ENCODE measurements around the gene TPD52L3.

Gene TPD52L3

GRCh38 chr9:6328103-6328502 lies at the start of gene TPD52L3:
Gene TPD52L3 (plus strand): TSS chr9:6328375. CDS start chr9:6328596, 221 bp downstream.
- no peak for DNase-seq (ENCODE audit: low spot score)

- DNase-seq (ENCODE audit: low spot score) = no peak
Observed at GRCh38 chr9:6301858-6302257, 26.3 kb upstream of the TPD52L3 start.

- DNase-seq (ENCODE audit: low spot score) = no peak
Observed at GRCh38 chr9:6302417-6302816, 25.8 kb upstream of the TPD52L3 start.

GRCh38 chr9:6304232-6304631 lies 23.9 kb upstream of the TPD52L3 start:
- no peak for DNase-seq (ENCODE audit: low spot score)

GRCh38 chr9:6305954-6306563 lies 22.1 kb upstream of the TPD52L3 start:
- no peak for DNase-seq (ENCODE audit: low spot score)

GRCh38 chr9:6307551-6308096 lies 20.6 kb upstream of the TPD52L3 start:
- DNase-seq (ENCODE audit: low spot score) = no peak

- no peak for DNase-seq (ENCODE audit: low spot score)
Observed at GRCh38 chr9:6330958-6331634, 2.9 kb downstream of the TPD52L3 start.

- no peak for DNase-seq (ENCODE audit: low spot score)
Observed at GRCh38 chr9:6334305-6334704, 6.1 kb downstream of the TPD52L3 start.

GRCh38 chr9:6348766-6349165 lies 20.6 kb downstream of the TPD52L3 start:
- no peak for DNase-seq (ENCODE audit: low spot score)

GRCh38 chr9:6351737-6352136 lies 23.6 kb downstream of the TPD52L3 start:
- DNase-seq (ENCODE audit: low spot score) = no peak

GRCh38 chr9:6354072-6354686 lies 26.0 kb downstream of the TPD52L3 start:
- no peak for DNase-seq (ENCODE audit: low spot score)

GRCh38 chr9:6355728-6356127 lies 27.6 kb downstream of the TPD52L3 start:
- DNase-seq (ENCODE audit: low spot score) = no peak

GRCh38 chr9:6356441-6356840 lies 28.3 kb downstream of the TPD52L3 start:
- no peak for DNase-seq (ENCODE audit: low spot score)

GRCh38 chr9:6356904-6357303 lies 28.7 kb downstream of the TPD52L3 start:
- no peak for DNase-seq (ENCODE audit: low spot score)

- DNase-seq (ENCODE audit: low spot score) = no peak
Observed at GRCh38 chr9:6367128-6367890, 39.1 kb downstream of the TPD52L3 start.

- no peak for DNase-seq (ENCODE audit: low spot score)
Observed at GRCh38 chr9:6368831-6369230, 40.7 kb downstream of the TPD52L3 start.
